CD4-positive, CD25-positive, alpha-beta regulatory T cell (primary cell): Measurements from ENCODE around the gene RPS29. TPM values are rescaled to one million over a fixed set of nuclear protein-coding genes. Genes with fewer than 3 reads are reported as not detected.

Experiments
- ATAC-seq, 2 donors: fragments of 150-1000 bp; cut with Tn5 transposase; one replicate each; pipeline ENCODE4 v1.10.0; 2021; ENCODE audit warnings: low read depth in 2 of 2, moderate number of reproducible peaks in 2 of 2, moderate library complexity in 1 of 2
- DNase-seq, 3 donors: peaks; one replicate each; pipeline versions ENCODE4 v3.0.0 to v3.0.0-alpha.2; 2012 to 2022; ENCODE audit warnings: mixed read lengths in 1 of 3
- H3K27ac ChIP-seq: one replicate; pipeline ENCODE4 v1.7.0; 2013; ENCODE audit warnings: mild to moderate bottlenecking, low read length; ENCODE audit not compliant: insufficient read depth, poor library complexity, severe bottlenecking
- H3K27me3 ChIP-seq: one replicate; pipeline ENCODE4 v1.7.0; 2013; ENCODE audit warnings: low read length; ENCODE audit not compliant: control insufficient read depth, insufficient read depth
- H3K36me3 ChIP-seq: one replicate; pipeline ENCODE4 v1.7.0; 2013; ENCODE audit warnings: mild to moderate bottlenecking, low read length, moderate library complexity; ENCODE audit not compliant: control insufficient read depth, insufficient read depth
- H3K4me1 ChIP-seq: 2 replicates; pipeline ENCODE4 v1.7.0; 2013; ENCODE audit warnings: mild to moderate bottlenecking, low read length; ENCODE audit not compliant: insufficient read depth, control insufficient read depth, poor library complexity, severe bottlenecking
- H3K4me3 ChIP-seq: one replicate; pipeline ENCODE4 v1.7.0; 2013; ENCODE audit warnings: low read depth, mild to moderate bottlenecking, low read length, moderate library complexity
- H3K9me3 ChIP-seq, 2 experiments: 1 replicate in 1 of 2; 2 replicates in 1 of 2; pipeline ENCODE4 v1.7.0; 2013; ENCODE audit warnings: low read length in 2 of 2, mild to moderate bottlenecking in 1 of 2, moderate library complexity in 1 of 2; ENCODE audit not compliant: control insufficient read depth in 2 of 2
- H3K27ac Mint-ChIP-seq, 3 donors: one replicate each; pipeline ENCODE4 v1.8.0; 2020 to 2022; ENCODE audit warnings: mild to moderate bottlenecking in 3 of 3, mixed read lengths in 3 of 3, moderate library complexity in 2 of 3
- H3K27me3 Mint-ChIP-seq: one replicate; pipeline ENCODE4 v1.8.0; 2022; ENCODE audit warnings: mild to moderate bottlenecking, mixed read lengths
- H3K36me3 Mint-ChIP-seq: one replicate; pipeline ENCODE4 v1.8.0; 2020; ENCODE audit warnings: mixed read lengths
- H3K4me1 Mint-ChIP-seq, 4 donors: one replicate each; pipeline ENCODE4 v1.8.0; 2020 to 2022; ENCODE audit warnings: mixed read lengths in 4 of 4, mild to moderate bottlenecking in 1 of 4
- H3K4me3 Mint-ChIP-seq, 4 donors: one replicate each; pipeline ENCODE4 v1.8.0; 2020 to 2022; ENCODE audit warnings: mild to moderate bottlenecking in 4 of 4, mixed read lengths in 4 of 4, moderate library complexity in 3 of 4
- H3K9me3 Mint-ChIP-seq, 7 donors: one replicate each; pipeline ENCODE4 v1.8.0; 2020 to 2022; ENCODE audit warnings: mixed read lengths in 7 of 7, mild to moderate bottlenecking in 3 of 7, moderate library complexity in 2 of 7
- polyA plus RNA-seq, 4 donors: library from polyadenylated mRNA; unstranded; fragments of 300-500 nt; fragmentation: Illumina TruSeq; gene quantifications; one replicate each; pipeline ENCODE4 v1.2.3, GENCODE V29; 2021
- total RNA-seq: library from RNA; stranded (reverse); gene quantifications from one replicate; pipeline ENCODE4 v1.2.3, GENCODE V29; 2022

The RPS29 gene
- total and polyA plus RNA-seq, 5 donors from 2014 or later, result 2,952 to 11,285 (median 8,310) TPM

DNA sequence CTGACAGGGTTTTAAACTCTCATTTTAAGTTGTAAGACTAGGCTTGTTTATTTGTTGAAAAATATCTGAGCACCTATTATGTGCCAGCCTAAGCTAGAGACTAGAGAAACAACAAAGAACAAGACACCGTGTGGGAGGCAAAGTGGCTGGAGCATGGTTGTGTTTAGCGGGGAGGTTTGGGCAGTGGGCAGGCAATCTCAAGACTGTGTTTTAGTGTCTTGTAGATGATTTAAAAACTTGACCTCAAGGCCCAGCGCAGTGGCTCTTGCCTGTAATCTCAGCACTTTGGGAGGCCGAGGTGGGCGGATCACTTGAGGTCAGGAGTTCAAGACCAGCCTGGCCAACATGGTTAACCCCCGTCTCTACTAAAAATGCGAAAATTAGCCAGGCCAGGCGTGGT, 26.5 kb upstream of the RPS29 start:
- H3K27ac Mint-ChIP-seq, result peak overlapping the region in 1 of 3 donors; percentile 25
- no peaks in the 10 kb centered on the region for H3K9me3 Mint-ChIP-seq
- no peaks in the 10 kb centered on the region for H3K27me3 Mint-ChIP-seq
- Histone ChIP-seq H3K4me3 (no peak overlapping the region), H3K27me3 (no peaks in the 10 kb centered on the region), H3K9me3 (no peaks in the 10 kb centered on the region), H3K4me1 (peaks cover 3% of the 10 kb centered on the region), H3K36me3 (peaks cover 3% of the 10 kb centered on the region), H3K27ac (no peak overlapping the region)
- peaks cover 9% of the 10 kb centered on the region for H3K36me3 Mint-ChIP-seq
- ATAC-seq (no peak), DNase-seq (no peak)
- H3K4me3 Mint-ChIP-seq, result no peak overlapping the region
- peaks cover 4 to 26% (median 12%) of the 10 kb centered on the region in 4 donors for H3K4me1 Mint-ChIP-seq

DNA sequence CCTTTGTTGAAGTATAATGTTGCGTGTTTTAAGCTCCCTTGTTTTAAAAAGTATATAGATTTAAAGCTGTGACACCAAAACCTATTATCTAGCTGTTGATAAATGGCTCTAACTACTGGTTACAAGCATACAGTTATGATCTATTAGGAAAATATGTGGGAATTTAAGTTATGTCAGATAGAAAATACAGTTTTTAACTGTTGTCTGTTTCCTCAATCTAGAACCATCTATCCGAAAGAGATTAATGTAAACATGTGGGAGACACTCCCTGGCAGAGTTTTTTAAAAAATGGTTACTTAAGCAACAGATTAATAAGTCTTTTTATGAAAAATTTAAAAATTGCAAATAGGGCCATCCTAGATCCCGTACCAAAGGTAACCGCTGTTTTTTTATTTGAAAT, 26.1 kb upstream of the RPS29 start:
- Histone ChIP-seq H3K9me3 (no peaks in the 10 kb centered on the region), H3K4me1 (peaks cover 3% of the 10 kb centered on the region), H3K27ac (no peak overlapping the region), H3K4me3 (no peak overlapping the region), H3K36me3 (peaks cover 5% of the 10 kb centered on the region), H3K27me3 (no peaks in the 10 kb centered on the region)
- Mint-ChIP-seq H3K27ac (no peak overlapping the region), H3K27me3 (no peaks in the 10 kb centered on the region), H3K4me1 (peaks cover 4 to 22% (median 8%) of the 10 kb centered on the region in 4 donors), H3K36me3 (peaks cover 4% of the 10 kb centered on the region), H3K9me3 (no peaks in the 10 kb centered on the region), H3K4me3 (no peak overlapping the region)
- DNase-seq (no peak), ATAC-seq (no peak)

DNA sequence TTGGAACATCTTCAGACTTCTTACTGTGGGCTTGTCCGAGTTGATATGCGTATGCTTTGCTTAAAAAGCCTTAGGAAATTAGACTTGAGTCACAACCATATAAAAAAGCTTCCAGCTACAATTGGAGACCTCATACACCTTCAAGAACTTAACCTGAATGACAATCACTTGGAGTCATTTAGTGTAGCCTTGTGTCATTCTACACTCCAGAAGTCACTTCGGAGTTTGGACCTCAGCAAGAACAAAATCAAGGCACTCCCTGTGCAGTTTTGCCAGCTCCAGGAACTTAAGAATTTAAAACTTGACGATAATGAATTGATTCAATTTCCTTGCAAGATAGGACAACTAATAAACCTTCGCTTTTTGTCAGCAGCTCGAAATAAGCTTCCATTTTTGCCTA, 21.4 kb upstream of the RPS29 start:
- Histone ChIP-seq H3K27ac (no peak overlapping the region), H3K9me3 (no peaks in the 10 kb centered on the region), H3K36me3 (peaks cover 15% of the 10 kb centered on the region), H3K27me3 (no peaks in the 10 kb centered on the region), H3K4me1 (peaks cover 3% of the 10 kb centered on the region), H3K4me3 (no peak overlapping the region)
- no peak overlapping the region for H3K27ac Mint-ChIP-seq
- ATAC-seq (no peak), DNase-seq (no peak)
- H3K4me1 Mint-ChIP-seq, result peaks cover 0 to 16% (median 7%) of the 10 kb centered on the region in 4 donors
- no peaks in the 10 kb centered on the region for H3K9me3 Mint-ChIP-seq
- no peaks in the 10 kb centered on the region for H3K36me3 Mint-ChIP-seq
- no peak overlapping the region for H3K4me3 Mint-ChIP-seq
- H3K27me3 Mint-ChIP-seq, result no peaks in the 10 kb centered on the region

DNA sequence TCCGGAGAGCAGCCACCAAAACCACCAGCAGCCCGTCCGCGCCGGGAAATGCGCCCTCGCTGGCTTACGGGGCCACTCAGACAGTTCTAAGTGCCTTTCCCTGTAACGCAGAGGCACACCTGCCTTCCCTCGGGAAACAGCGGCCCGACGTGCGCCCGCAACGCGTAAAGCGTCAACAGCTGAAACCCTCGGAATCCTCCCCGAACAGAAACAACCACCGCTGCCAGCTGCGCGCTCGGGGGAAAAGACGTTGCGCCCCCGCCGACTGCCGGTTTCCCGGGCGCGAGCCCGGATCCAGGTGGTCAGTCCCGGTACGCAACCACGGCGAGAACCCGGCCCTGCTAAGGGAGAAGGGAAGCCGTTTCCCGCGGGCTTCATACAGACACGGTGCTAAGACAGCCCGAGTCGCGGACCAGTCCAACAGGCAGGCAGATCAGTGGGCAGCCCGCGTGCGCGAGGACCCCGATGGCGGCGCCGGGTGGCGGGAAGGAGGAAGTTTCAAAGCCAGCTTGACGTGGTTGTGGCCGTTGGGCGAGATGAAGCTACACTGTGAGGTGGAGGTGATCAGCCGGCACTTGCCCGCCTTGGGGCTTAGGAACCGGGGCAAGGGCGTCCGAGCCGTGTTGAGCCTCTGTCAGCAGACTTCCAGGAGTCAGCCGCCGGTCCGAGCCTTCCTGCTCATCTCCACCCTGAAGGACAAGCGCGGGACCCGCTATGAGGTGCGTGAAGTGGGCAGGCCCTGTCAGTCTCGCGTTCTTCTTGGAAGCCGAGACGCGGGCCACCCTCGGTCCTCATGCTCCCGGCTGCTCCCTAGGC, 12.5 kb upstream of the RPS29 start, which contains the start of gene LRR1:
TSS of gene LRR1 (plus strand) at position 456 of the 816 bp plus-strand sequence. CDS start at position 537, 81 bp downstream.
- Mint-ChIP-seq H3K27ac (peak within 1 kb of the TSS; percentile 98 to 99 (median 99)), H3K36me3 (no peaks in the 10 kb centered on the region), H3K9me3 (peaks cover 0 to 1% (median 0%) of the 10 kb centered on the region in 7 donors), H3K4me1 (peaks cover 23 to 39% (median 31%) of the 10 kb centered on the region in 4 donors), H3K4me3 (peak within 1 kb of the TSS; percentile 97 to 99 (median 98)), H3K27me3 (no peaks in the 10 kb centered on the region)
- ATAC-seq, result peak; percentile 87
- Histone ChIP-seq H3K36me3 (peaks cover 2% of the 10 kb centered on the region), H3K4me1 (peaks cover 22% of the 10 kb centered on the region), H3K27ac (peak within 1 kb of the TSS; percentile 91), H3K27me3 (no peaks in the 10 kb centered on the region), H3K9me3 (no peaks in the 10 kb centered on the region), H3K4me3 (peak within 1 kb of the TSS; percentile 97)
- DNase-seq, result peak; percentile 77 to 89 (median 86)

DNA sequence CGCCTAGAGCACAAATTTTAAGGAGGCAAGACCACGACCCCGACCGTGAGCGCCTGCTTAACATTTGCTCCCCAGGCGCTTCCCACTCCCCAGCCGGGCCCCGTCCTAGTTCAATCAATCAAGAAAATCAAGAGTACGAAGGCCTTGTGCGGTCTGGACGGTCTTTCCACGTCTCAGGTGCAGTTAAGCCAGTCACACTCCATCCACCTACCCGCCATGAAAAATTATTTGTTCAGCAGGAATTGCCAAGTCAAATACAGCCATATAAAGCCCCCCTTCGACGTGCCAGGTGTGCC, 12.0 kb upstream of the RPS29 start:
- peak in 1 of 2 donors; percentile 1 for ATAC-seq

DNA sequence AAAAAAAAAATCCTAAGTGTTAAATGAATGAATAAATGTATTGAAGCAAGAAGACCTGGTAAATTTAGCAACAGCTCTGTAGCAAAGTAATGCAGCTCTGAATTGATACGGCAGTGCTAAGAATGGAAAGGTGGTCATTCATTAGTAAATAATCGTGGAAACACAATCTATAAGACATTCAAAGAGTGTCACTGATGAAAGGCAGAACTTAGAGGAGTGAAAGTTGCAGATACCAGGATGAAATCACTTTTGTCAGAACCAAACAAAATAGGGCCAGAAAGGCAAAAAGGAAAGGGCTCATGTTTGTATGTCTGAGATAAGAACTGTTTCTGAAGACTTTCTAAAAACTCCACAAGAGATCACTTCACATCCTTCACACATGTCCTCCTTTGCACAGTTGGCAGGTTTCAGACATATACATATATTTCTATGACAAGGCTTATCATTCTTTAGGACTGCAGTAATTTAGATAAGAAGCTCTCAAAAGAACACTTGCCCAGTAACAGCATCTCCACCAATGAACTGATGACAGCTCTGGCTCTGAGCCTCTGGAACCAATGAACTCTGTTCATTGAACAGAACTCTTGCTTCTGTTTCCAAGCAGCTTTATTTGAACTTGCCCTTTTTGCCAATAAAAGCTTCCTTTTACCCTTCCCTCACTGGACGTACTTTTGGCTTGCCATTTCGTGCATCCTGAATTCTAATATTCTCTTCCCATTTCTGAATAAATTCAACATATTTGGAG, 8.3 kb upstream of the RPS29 start:
- Mint-ChIP-seq H3K9me3 (peaks cover 0 to 2% (median 0%) of the 10 kb centered on the region in 7 donors), H3K4me1 (peaks cover 15 to 29% (median 21%) of the 10 kb centered on the region in 4 donors), H3K36me3 (no peaks in the 10 kb centered on the region), H3K27me3 (no peaks in the 10 kb centered on the region), H3K4me3 (peak overlapping the region in 1 of 4 donors; percentile 81), H3K27ac (peak overlapping the region in 1 of 3 donors; percentile 32)
- Histone ChIP-seq H3K4me3 (no peak overlapping the region), H3K9me3 (no peaks in the 10 kb centered on the region), H3K4me1 (peaks cover 17% of the 10 kb centered on the region), H3K36me3 (no peaks in the 10 kb centered on the region), H3K27ac (no peak overlapping the region), H3K27me3 (no peaks in the 10 kb centered on the region)
- peak in 1 of 3 donors; percentile 26 for DNase-seq
- ATAC-seq, result no peak

More for the DNA sequence above, 12.0 kb upstream of the RPS29 start:
- Histone ChIP-seq H3K27me3 (no peaks in the 10 kb centered on the region), H3K4me3 (peak overlapping the region; percentile 97), H3K9me3 (no peaks in the 10 kb centered on the region), H3K27ac (peak overlapping the region; percentile 91), H3K4me1 (peaks cover 22% of the 10 kb centered on the region), H3K36me3 (peaks cover 1% of the 10 kb centered on the region)
- peak overlapping the region; percentile 97 to 99 (median 98) for H3K4me3 Mint-ChIP-seq
- H3K4me1 Mint-ChIP-seq, result peaks cover 23 to 39% (median 31%) of the 10 kb centered on the region in 4 donors
- peak overlapping the region; percentile 98 to 99 (median 99) for H3K27ac Mint-ChIP-seq
- DNase-seq, result no peak
- H3K9me3 Mint-ChIP-seq, result peaks cover 0 to 1% (median 0%) of the 10 kb centered on the region in 7 donors
- no peaks in the 10 kb centered on the region for H3K36me3 Mint-ChIP-seq
- H3K27me3 Mint-ChIP-seq, result no peaks in the 10 kb centered on the region

DNA sequence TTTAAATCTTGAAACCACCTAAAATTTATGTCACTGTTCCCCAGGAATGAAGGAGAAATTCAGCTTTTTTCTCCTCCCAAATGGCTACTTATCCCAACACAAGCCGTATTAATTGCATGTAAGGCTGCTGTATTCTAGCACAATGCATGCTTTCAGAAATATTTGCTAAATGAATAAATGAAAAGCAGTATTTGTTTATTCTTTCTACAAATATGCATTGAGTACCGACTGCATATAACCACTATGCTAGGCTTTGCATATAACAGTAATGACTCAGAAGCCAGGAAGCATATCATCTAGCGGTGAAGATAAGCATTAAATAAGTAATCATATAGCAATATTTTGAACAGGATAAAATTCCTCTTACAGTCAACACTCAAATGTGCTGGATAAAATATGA, 6.8 kb upstream of the RPS29 start:
- Histone ChIP-seq H3K27me3 (no peaks in the 10 kb centered on the region), H3K9me3 (no peaks in the 10 kb centered on the region), H3K4me1 (peaks cover 15% of the 10 kb centered on the region), H3K27ac (no peak overlapping the region), H3K4me3 (no peak overlapping the region), H3K36me3 (no peaks in the 10 kb centered on the region)
- H3K27me3 Mint-ChIP-seq, result no peaks in the 10 kb centered on the region
- peaks cover 0 to 2% (median 0%) of the 10 kb centered on the region in 7 donors for H3K9me3 Mint-ChIP-seq
- no peaks in the 10 kb centered on the region for H3K36me3 Mint-ChIP-seq
- no peak for DNase-seq
- no peak overlapping the region for H3K27ac Mint-ChIP-seq
- ATAC-seq, result no peak
- H3K4me3 Mint-ChIP-seq, result no peak overlapping the region
- H3K4me1 Mint-ChIP-seq, result peaks cover 8 to 18% (median 13%) of the 10 kb centered on the region in 4 donors
